K562 (cell line): ENCODE data around the gene HDAC7. TPM values are rescaled to one million over a fixed set of nuclear protein-coding genes. Genes with fewer than 3 reads are reported as not detected.

Source experiments
- CEBPG ChIP-seq, 3 experiments: fragments of 200-800 bp in 1 of 3; sonication (Bioruptor generic) in 1 of 3; sonication (generic) in 1 of 3; formaldehyde crosslinking in 1 of 3; IDR thresholded peaks in 2 of 3; conservative IDR thresholded peaks in 1 of 3; 2 replicates each; pipeline versions ENCODE4 v1.6.1 to v1.8.0; 2016 to 2022; ENCODE audit warnings: missing compliant biosample characterization in 2 of 3, missing genetic modification characterization in 2 of 3, mild to moderate bottlenecking in 1 of 3, missing genetic modification reagents in 1 of 3
- NFIC ChIP-seq: fragments of 450-650 bp; IDR thresholded peaks from 2 replicates; pipeline ENCODE4 v1.6.1; 2017; ENCODE audit warnings: mild to moderate bottlenecking, inconsistent platforms
- SRSF3 ChIP-seq: fragments of 200-400 bp; formaldehyde crosslinking; IDR thresholded peaks from 2 replicates; pipeline ENCODE4 v1.6.1; 2016; ENCODE audit warnings: mild to moderate bottlenecking, low read length, moderate library complexity; ENCODE audit not compliant: insufficient read depth
- TARDBP ChIP-seq: fragments of 450-650 bp; IDR thresholded peaks from 2 replicates; pipeline ENCODE4 v1.6.1; 2016
- polyA plus RNA-seq, 8 experiments: library from polyadenylated mRNA; depleted of rRNA in 4 of 8; stranded (reverse) in 5 of 8; unstranded in 3 of 8; fragments of >200 nt; fragmentation: Nextera tagmentation in 2 of 8; fragmentation: Illumina TruSeq in 1 of 8; extraction: Ambion mirVana in 2 of 8; extraction: Trizol in 1 of 8; gene quantifications; 2 replicates each; pipeline versions ENCODE4 v1.2.1 to v1.2.3, GENCODE V29; 2011 to 2014; ENCODE audit warnings: inconsistent platforms in 1 of 8, missing spikeins in 1 of 8
- total RNA-seq, 7 experiments: library from RNA; depleted of rRNA in 6 of 7; stranded (reverse); fragments of >200 nt in 6 of 7; fragmentation: Illumina TruSeq in 2 of 7; extraction: Trizol in 2 of 7; gene quantifications; 2 replicates each; pipeline versions ENCODE4 v1.2.1 to v1.2.3, GENCODE V29; 2011 to 2021; ENCODE audit warnings: low replicate concordance in 1 of 7
- TF ChIP-seq, protein P1 (sequence below): fragments of 450-650 bp; IDR thresholded peaks from 2 replicates; pipeline ENCODE4 v1.6.1; 2016; ENCODE audit warnings: antibody characterized with exemption
- TF ChIP-seq, protein P2 (sequence below): sonication (generic); formaldehyde crosslinking; IDR thresholded peaks from 2 replicates; pipeline ENCODE4 v1.8.0; 2023; ENCODE audit warnings: missing genetic modification reagents, mild to moderate bottlenecking, borderline replicate concordance

Gene HDAC7
- total and polyA plus RNA-seq, 9 of the 15 experiments (the other 6 are each of a cell fraction or from before 2014, with no cell fraction given), result 2.5 to 129 (median 31.1) TPM

DNA sequence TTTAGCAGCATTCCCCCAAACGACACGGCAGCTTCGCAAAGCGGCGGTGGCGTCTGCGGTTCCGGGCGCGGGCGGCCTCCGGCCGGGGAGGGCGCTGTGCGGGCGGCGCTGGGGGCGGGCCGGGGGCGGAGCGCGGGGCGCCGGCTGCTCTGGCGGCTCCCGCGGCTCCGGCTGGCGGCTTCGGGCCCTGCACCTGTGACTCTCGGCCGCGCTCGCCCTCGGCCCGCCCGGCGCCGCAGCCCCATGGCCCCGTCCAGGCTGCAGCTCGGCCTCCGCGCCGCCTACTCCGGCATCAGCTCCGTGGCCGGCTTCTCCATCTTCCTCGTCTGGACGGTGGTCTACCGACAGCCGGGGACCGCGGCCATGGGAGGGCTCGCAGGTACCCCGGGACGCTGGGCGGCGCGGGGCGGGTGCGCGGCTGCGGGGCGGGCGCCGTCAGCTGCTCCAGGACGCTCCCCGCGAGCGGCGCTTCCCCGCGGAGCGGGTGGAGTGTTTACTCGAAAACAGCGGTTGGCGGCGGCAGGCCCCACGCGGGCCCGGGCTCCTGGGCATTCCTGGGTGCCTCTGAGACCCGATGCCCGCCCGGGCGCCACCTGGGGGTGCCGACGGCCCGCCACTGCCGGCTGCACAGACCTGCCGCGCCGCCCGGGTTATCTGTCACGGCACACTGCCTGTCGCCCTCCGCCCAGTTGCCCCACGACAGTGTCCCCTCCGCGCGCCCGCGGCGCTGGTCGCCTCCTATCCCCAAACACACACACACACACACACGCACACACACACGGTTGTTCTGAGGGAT lies 46.4 kb downstream of the HDAC7 start, which contains the start of gene SLC48A1 (continued):
- TF ChIP-seq, protein P1, sequence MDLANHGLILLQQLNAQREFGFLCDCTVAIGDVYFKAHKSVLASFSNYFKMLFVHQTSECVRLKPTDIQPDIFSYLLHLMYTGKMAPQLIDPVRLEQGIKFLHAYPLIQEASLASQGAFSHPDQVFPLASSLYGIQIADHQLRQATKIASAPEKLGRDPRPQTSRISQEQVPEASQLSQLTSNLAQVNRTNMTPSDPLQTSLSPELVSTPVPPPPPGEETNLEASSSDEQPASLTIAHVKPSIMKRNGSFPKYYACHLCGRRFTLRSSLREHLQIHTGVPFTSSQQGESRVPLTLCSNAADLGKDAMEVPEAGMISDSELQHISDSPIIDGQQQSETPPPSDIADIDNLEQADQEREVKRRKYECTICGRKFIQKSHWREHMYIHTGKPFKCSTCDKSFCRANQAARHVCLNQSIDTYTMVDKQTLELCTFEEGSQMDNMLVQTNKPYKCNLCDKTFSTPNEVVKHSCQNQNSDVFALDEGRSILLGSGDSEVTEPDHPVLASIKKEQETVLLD, result no peak
- TF ChIP-seq NFIC, result no peak
- TF ChIP-seq CEBPG (CRISPR knock-in tag; IDR thresholded peaks at IDR 0.05), result no peak
- no peak for TF ChIP-seq CEBPG (tag; conservative IDR thresholded peaks at IDR 0.05 in 1 of 2, IDR thresholded peaks at IDR 0.05 in 1 of 2)
- no peak for TF ChIP-seq SRSF3
- no peak for TF ChIP-seq TARDBP
- TF ChIP-seq, protein P2, sequence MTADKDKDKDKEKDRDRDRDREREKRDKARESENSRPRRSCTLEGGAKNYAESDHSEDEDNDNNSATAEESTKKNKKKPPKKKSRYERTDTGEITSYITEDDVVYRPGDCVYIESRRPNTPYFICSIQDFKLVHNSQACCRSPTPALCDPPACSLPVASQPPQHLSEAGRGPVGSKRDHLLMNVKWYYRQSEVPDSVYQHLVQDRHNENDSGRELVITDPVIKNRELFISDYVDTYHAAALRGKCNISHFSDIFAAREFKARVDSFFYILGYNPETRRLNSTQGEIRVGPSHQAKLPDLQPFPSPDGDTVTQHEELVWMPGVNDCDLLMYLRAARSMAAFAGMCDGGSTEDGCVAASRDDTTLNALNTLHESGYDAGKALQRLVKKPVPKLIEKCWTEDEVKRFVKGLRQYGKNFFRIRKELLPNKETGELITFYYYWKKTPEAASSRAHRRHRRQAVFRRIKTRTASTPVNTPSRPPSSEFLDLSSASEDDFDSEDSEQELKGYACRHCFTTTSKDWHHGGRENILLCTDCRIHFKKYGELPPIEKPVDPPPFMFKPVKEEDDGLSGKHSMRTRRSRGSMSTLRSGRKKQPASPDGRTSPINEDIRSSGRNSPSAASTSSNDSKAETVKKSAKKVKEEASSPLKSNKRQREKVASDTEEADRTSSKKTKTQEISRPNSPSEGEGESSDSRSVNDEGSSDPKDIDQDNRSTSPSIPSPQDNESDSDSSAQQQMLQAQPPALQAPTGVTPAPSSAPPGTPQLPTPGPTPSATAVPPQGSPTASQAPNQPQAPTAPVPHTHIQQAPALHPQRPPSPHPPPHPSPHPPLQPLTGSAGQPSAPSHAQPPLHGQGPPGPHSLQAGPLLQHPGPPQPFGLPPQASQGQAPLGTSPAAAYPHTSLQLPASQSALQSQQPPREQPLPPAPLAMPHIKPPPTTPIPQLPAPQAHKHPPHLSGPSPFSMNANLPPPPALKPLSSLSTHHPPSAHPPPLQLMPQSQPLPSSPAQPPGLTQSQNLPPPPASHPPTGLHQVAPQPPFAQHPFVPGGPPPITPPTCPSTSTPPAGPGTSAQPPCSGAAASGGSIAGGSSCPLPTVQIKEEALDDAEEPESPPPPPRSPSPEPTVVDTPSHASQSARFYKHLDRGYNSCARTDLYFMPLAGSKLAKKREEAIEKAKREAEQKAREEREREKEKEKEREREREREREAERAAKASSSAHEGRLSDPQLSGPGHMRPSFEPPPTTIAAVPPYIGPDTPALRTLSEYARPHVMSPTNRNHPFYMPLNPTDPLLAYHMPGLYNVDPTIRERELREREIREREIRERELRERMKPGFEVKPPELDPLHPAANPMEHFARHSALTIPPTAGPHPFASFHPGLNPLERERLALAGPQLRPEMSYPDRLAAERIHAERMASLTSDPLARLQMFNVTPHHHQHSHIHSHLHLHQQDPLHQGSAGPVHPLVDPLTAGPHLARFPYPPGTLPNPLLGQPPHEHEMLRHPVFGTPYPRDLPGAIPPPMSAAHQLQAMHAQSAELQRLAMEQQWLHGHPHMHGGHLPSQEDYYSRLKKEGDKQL (CRISPR knock-in tag), result 0 out of 2 replicates have a peak, but pooled peaks have one; percentile 18
